H1 (cell line): ENCODE data around the gene FMN2. TPM values are rescaled to one million over a fixed set of nuclear protein-coding genes. Genes with fewer than 3 reads are reported as not detected.

Experiments
- CTCF ChIA-PET: fragments of 300-600 bp; sonication (Branson Sonifier 250); formaldehyde crosslinking; loops from one replicate; lab custom pipeline; 2021; ENCODE audit not compliant: partially characterized antibody; lab: Charles Lee
- POLR2A ChIA-PET: fragments of 300-600 bp; sonication (Branson Sonifier 250); formaldehyde crosslinking; loops from one replicate; lab custom pipeline; 2021; ENCODE audit warnings: inconsistent platforms; ENCODE audit not compliant: partially characterized antibody; lab: Charles Lee
- DNase-seq, 2 experiments: peaks; one replicate each; pipeline versions ENCODE4 v3.0.0 to v3.0.0-alpha.2; 2010 to 2022; ENCODE audit warnings: low spot score in 2 of 2, low read depth in 1 of 2, mixed read lengths in 1 of 2
- FAIRE-seq: peaks from 2 replicates; lab custom pipeline; 2011; peaks lifted over from hg19 to GRCh38; lab: Jason Lieb, UNC
- H2AFZ ChIP-seq: 2 replicates; pipeline ENCODE4 v1.8.1; 2012; ENCODE audit warnings: low read length, inconsistent platforms
- H2AK5ac ChIP-seq: 2 replicates; pipeline ENCODE4 v1.6.1; 2013; ENCODE audit warnings: low read depth, low read length
- H2BK120ac ChIP-seq: replicated peaks from 2 replicates; pipeline ENCODE3; 2013; ENCODE audit warnings: low read depth, low read length, inconsistent platforms
- H2BK12ac ChIP-seq: 2 replicates; pipeline ENCODE4 v1.6.1; 2013; ENCODE audit warnings: low read depth, low read length
- H2BK15ac ChIP-seq: 2 replicates; pipeline ENCODE4 v1.6.1; 2013; ENCODE audit warnings: low read length
- H2BK20ac ChIP-seq: 2 replicates; pipeline ENCODE4 v1.6.1; 2013; ENCODE audit warnings: low read length
- H2BK5ac ChIP-seq: 2 replicates; pipeline ENCODE4 v1.6.1; 2013; ENCODE audit warnings: low read depth, low read length
- H3K14ac ChIP-seq: 2 replicates; pipeline ENCODE4 v1.6.1; 2013; ENCODE audit warnings: inconsistent platforms; ENCODE audit not compliant: insufficient read length
- H3K18ac ChIP-seq: 2 replicates; pipeline ENCODE4 v1.6.1; 2013; ENCODE audit warnings: low read length; ENCODE audit errors: extremely low read depth
- H3K23ac ChIP-seq: 2 replicates; pipeline ENCODE4 v1.6.1; 2013; ENCODE audit warnings: inconsistent platforms; ENCODE audit not compliant: insufficient read length
- H3K23me2 ChIP-seq: 2 replicates; pipeline ENCODE4 v1.6.1; 2013; ENCODE audit warnings: low read depth, low read length
- H3K27ac ChIP-seq: 2 replicates; pipeline ENCODE4 v1.6.1; 2011; ENCODE audit warnings: low read depth, low read length, inconsistent platforms
- H3K27me3 ChIP-seq, 4 experiments: replicated peaks in 1 of 4; 1 replicate in 1 of 4; 2 replicates in 3 of 4; pipeline versions ENCODE4 v1.6.1 to v1.8.1; 2011 to 2013; ENCODE audit warnings: low read length in 3 of 4, mild to moderate bottlenecking in 3 of 4, inconsistent platforms in 2 of 4, mixed read lengths in 2 of 4, moderate library complexity in 1 of 4; ENCODE audit not compliant: control insufficient read depth in 3 of 4, insufficient read depth in 3 of 4; ENCODE audit errors: extremely low read depth in 1 of 4
- H3K36me3 ChIP-seq, 4 experiments: 2 replicates each; pipeline versions ENCODE4 v1.6.1 to v1.8.1; 2011 to 2013; ENCODE audit warnings: mild to moderate bottlenecking in 4 of 4, low read length in 3 of 4, moderate library complexity in 2 of 4, control low read depth in 1 of 4, inconsistent platforms in 1 of 4; ENCODE audit not compliant: insufficient read depth in 4 of 4, control insufficient read depth in 2 of 4
- H3K4ac ChIP-seq: replicated peaks from 2 replicates; pipeline ENCODE3; 2013; ENCODE audit warnings: low read length, low read depth, mixed read lengths, inconsistent platforms; ENCODE audit not compliant: insufficient read length
- H3K4me1 ChIP-seq, 4 experiments: replicated peaks in 1 of 4; 1 replicate in 1 of 4; 2 replicates in 3 of 4; pipeline versions ENCODE4 v1.6.1 to v1.8.1; 2011 to 2013; ENCODE audit warnings: low read length in 3 of 4, inconsistent platforms in 2 of 4, mixed read lengths in 1 of 4; ENCODE audit not compliant: insufficient read depth in 4 of 4, control insufficient read depth in 3 of 4
- H3K4me2 ChIP-seq, 2 experiments: 2 replicates each; pipeline versions ENCODE4 v1.6.1 to v1.8.1; 2011 to 2013; ENCODE audit warnings: low read depth in 2 of 2, low read length in 2 of 2, control low read depth in 1 of 2, inconsistent platforms in 1 of 2, mild to moderate bottlenecking in 1 of 2; ENCODE audit not compliant: insufficient read depth in 1 of 2
- H3K4me3 ChIP-seq, 4 experiments: fragments of 200-600, 300-600 bp in 1 of 4; sonication (generic), shearing (Covaris generic), sonication (Bioruptor Twin) in 1 of 4; 2 replicates each; pipeline versions ENCODE4 v1.5.1 to v1.8.1; 2011 to 2016; ENCODE audit warnings: low read length in 4 of 4, low read depth in 3 of 4, control low read depth in 2 of 4, inconsistent platforms in 2 of 4, mild to moderate bottlenecking in 2 of 4, mixed read lengths in 1 of 4, moderate library complexity in 1 of 4; ENCODE audit not compliant: insufficient read depth in 2 of 4; ENCODE audit errors: extremely low read depth in 1 of 4
- H3K56ac ChIP-seq: replicated peaks from 2 replicates; pipeline ENCODE3; 2013; ENCODE audit warnings: low read depth, mild to moderate bottlenecking, mixed read lengths, low read length, inconsistent platforms; ENCODE audit not compliant: insufficient read length
- H3K79me1 ChIP-seq: 2 replicates; pipeline ENCODE4 v1.6.1; 2013; ENCODE audit warnings: low read depth, low read length, control low read depth
- H3K79me2 ChIP-seq, 2 experiments: 2 replicates each; pipeline versions ENCODE4 v1.6.1 to v1.8.1; 2012 to 2013; ENCODE audit warnings: low read length in 2 of 2, mild to moderate bottlenecking in 2 of 2, inconsistent platforms in 1 of 2; ENCODE audit not compliant: insufficient read depth in 2 of 2, control insufficient read depth in 1 of 2
- H3K9ac ChIP-seq, 4 experiments: replicated peaks in 1 of 4; 1 replicate in 1 of 4; 2 replicates in 3 of 4; pipeline versions ENCODE4 v1.6.1 to v1.8.1; 2011 to 2013; ENCODE audit warnings: low read depth in 3 of 4, low read length in 3 of 4, control low read depth in 2 of 4, mild to moderate bottlenecking in 2 of 4, moderate library complexity in 2 of 4, inconsistent platforms in 1 of 4; ENCODE audit errors: extremely low read depth in 1 of 4
- H3K9me3 ChIP-seq, 2 experiments: 2 replicates each; pipeline versions ENCODE4 v1.6.1 to v1.8.1; 2012 to 2013; ENCODE audit warnings: mild to moderate bottlenecking in 2 of 2, moderate library complexity in 2 of 2, control low read depth in 1 of 2, inconsistent platforms in 1 of 2, low read depth in 1 of 2, low read length in 1 of 2, mixed read lengths in 1 of 2; ENCODE audit not compliant: insufficient read depth in 2 of 2
- H4K20me1 ChIP-seq, 2 experiments: replicated peaks in 1 of 2; 2 replicates each; pipeline versions ENCODE3 to v1.8.1; 2011 to 2013; ENCODE audit warnings: inconsistent platforms in 2 of 2, low read length in 2 of 2, mild to moderate bottlenecking in 1 of 2; ENCODE audit not compliant: insufficient read depth in 2 of 2, control insufficient read depth in 1 of 2
- H4K5ac ChIP-seq: 2 replicates; pipeline ENCODE4 v1.6.1; 2013; ENCODE audit warnings: low read length, low read depth, mixed read lengths, inconsistent platforms; ENCODE audit not compliant: insufficient read length
- H4K8ac ChIP-seq: 2 replicates; pipeline ENCODE4 v1.8.0; 2013; ENCODE audit warnings: mild to moderate bottlenecking, moderate library complexity, low read length, inconsistent platforms; ENCODE audit not compliant: insufficient read depth; ENCODE audit errors: extremely low read depth
- H4K91ac ChIP-seq: replicated peaks from 2 replicates; pipeline ENCODE3; 2013; ENCODE audit warnings: low read length, mixed read lengths, inconsistent platforms; ENCODE audit not compliant: insufficient read length
- PHF8 ChIP-seq: fragments of 200-600 bp; sonication (generic); conservative IDR thresholded peaks from 2 replicates; pipeline ENCODE4 v1.7.1; 2012; ENCODE audit warnings: low read depth, mild to moderate bottlenecking, inconsistent platforms, low read length, moderate library complexity
- TAF1 ChIP-seq: IDR thresholded peaks from 2 replicates; pipeline ENCODE4 v1.6.1; 2011; ENCODE audit warnings: mild to moderate bottlenecking, low read depth, low read length
- WGBS, 2 experiments: shearing (Covaris generic) in 1 of 2; methylation state at CpG; one replicate each; pipeline versions ENCODE4 v1.1.6 to v1.1.7; 2013 to 2015; ENCODE audit warnings: low lambda C conversion rate in 2 of 2, mixed read lengths in 2 of 2, inconsistent platforms in 1 of 2, low coverage in 1 of 2, missing lambda C conversion rate in 1 of 2; ENCODE audit not compliant: insufficient replicate concordance in 2 of 2, insufficient coverage in 1 of 2, insufficient read length in 1 of 2; ENCODE audit errors: extremely low coverage in 1 of 2, missing lambda C conversion rate in 1 of 2; 5-methylcytosine and 5-hydroxymethylcytosine counted together
- polyA plus RNA-seq, 7 experiments: library from polyadenylated mRNA; depleted of rRNA in 3 of 7; stranded (reverse) in 5 of 7; unstranded in 2 of 7; fragments of >200 nt in 5 of 7; fragments of 200-250 nt in 2 of 7; gene quantifications; 1 replicate in 5 of 7; 2 replicates in 1 of 7; 4 replicates in 1 of 7; pipeline versions ENCODE4 v1.2.1 to v1.2.3, GENCODE V29; 2011 to 2013; ENCODE audit warnings: missing spikeins in 2 of 7, mixed read lengths in 2 of 7
- total RNA-seq: library from RNA; stranded (reverse); fragmentation: NEBNext Ultra II Directional; extraction: Animal tissue kit (Norgen Biotek cat#: 25700); gene quantifications from 2 replicates; pipeline ENCODE4 v1.2.1, GENCODE V29; 2021

The FMN2 gene
- total and polyA plus RNA-seq, 2 of the 8 experiments (the other 6 are each of a cell fraction or from before 2014, with no cell fraction given), result 0.83 to 2.0 TPM

DNA sequence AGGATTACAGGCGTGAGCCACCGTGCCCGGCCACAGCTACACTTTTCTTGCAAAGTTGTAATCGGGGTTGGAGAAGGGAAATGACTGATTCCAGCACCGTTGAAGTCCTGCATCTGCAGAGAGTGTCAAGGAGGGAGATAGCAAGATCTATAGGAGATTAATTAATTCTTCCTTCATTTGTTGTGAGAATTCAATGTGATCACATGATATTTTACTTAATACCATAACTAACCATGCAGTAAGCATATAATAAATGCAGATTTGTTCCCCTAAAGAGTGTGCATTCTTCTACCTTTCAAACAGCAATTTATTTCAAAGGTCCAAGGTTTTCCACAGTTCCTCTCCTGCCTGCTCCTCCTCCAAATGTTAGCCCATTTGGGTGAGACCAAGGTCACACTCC is 315.7 kb downstream of the FMN2 start:
- ChIA-PET CTCF (no interaction called here), POLR2A (no interaction called here)
- Histone ChIP-seq H2AFZ (no peak overlapping the region), H3K4me3 (no peak overlapping the region), H2BK120ac (no peak overlapping the region), H3K23me2 (no peaks in the 10 kb centered on the region; the same call in 1 of the 2 replicates), H3K4me2 (no peak overlapping the region), H3K56ac (no peak overlapping the region), H2BK12ac (no peak overlapping the region), H4K20me1 (no peaks in the 10 kb centered on the region), H2BK5ac (no peak overlapping the region), H3K18ac (no peak overlapping the region), H3K36me3 (no peaks in the 10 kb centered on the region), H4K5ac (no peak overlapping the region), H3K27ac (no peak overlapping the region), H3K9ac (no peak overlapping the region), H4K8ac (no peak overlapping the region), H4K91ac (no peak overlapping the region), H3K79me2 (no peaks in the 10 kb centered on the region), H3K14ac (no peak overlapping the region), H3K27me3 (no peaks in the 10 kb centered on the region), H3K9me3 (no peaks in the 10 kb centered on the region), H2AK5ac (no peak overlapping the region), H3K4ac (no peak overlapping the region), H3K4me1 (0 out of 7 replicates have a peak, but pooled peaks cover 0 to 2% (median 0%) of the 10 kb centered on the region in 4 experiments), H2BK15ac (no peak overlapping the region), H3K79me1 (no peaks in the 10 kb centered on the region), H2BK20ac (no peak overlapping the region), H3K23ac (no peak overlapping the region)
- 96% methylated on average over 5 of the region's 5 CpGs; no CpG with 5 or more reads in 1 of the 2 experiments for WGBS, 2 experiments
- FAIRE-seq (no peak), DNase-seq (no peak)
- TF ChIP-seq PHF8 (no peak), TAF1 (no peak)
